SK-N-SH treated with all-trans-retinoic acid at 6 μM for 48 hours (cell line): ENCODE results near the gene PHF21B.

Source experiments
- ARNTL ChIP-seq: fragments of 450-650 bp; formaldehyde crosslinking; IDR thresholded peaks from 2 replicates; pipeline ENCODE4 v1.5.0; 2020; ENCODE audit warnings: low read depth, mild to moderate bottlenecking, moderate library complexity, borderline replicate concordance
- CREB5 ChIP-seq: fragments of 250-450 bp; sonication (Bioruptor Pico); IDR thresholded peaks from 2 replicates; pipeline ENCODE4 v1.5.1; 2020; ENCODE audit warnings: low read depth, mild to moderate bottlenecking, moderate library complexity
- PATZ1 ChIP-seq: fragments of 250-450 bp; sonication (Bioruptor Pico); IDR thresholded peaks from 2 replicates; pipeline ENCODE4 v1.8.0; 2020; ENCODE audit warnings: mild to moderate bottlenecking, moderate library complexity, borderline replicate concordance
- RARB ChIP-seq: fragments of 250-450 bp; sonication (Bioruptor Pico); IDR thresholded peaks from 2 replicates; pipeline ENCODE4 v1.8.0; 2021; ENCODE audit warnings: mild to moderate bottlenecking, moderate library complexity
- SNAI2 ChIP-seq: fragments of 250-450 bp; sonication (Bioruptor Pico); IDR thresholded peaks from 2 replicates; pipeline ENCODE4 v1.5.0; 2020; ENCODE audit warnings: mild to moderate bottlenecking, moderate library complexity
- TSHZ2 ChIP-seq: fragments of 250-450 bp; sonication (Bioruptor Pico); IDR thresholded peaks from 2 replicates; pipeline ENCODE4 v1.5.0; 2020; ENCODE audit warnings: mild to moderate bottlenecking, moderate library complexity
- ZFP3 ChIP-seq: fragments of 250-450 bp; sonication (Bioruptor Pico); IDR thresholded peaks from 2 replicates; pipeline ENCODE4 v1.5.0; 2020; ENCODE audit warnings: mild to moderate bottlenecking, moderate library complexity
- ZFP30 ChIP-seq: fragments of 450-650 bp; formaldehyde crosslinking; IDR thresholded peaks from 2 replicates; pipeline ENCODE4 v1.5.0; 2022; ENCODE audit warnings: mild to moderate bottlenecking, moderate library complexity
- ZNF70 ChIP-seq: fragments of 450-650 bp; formaldehyde crosslinking; IDR thresholded peaks from 2 replicates; pipeline ENCODE4 v1.5.0; 2020; ENCODE audit warnings: mild to moderate bottlenecking, moderate library complexity

GRCh38 chr22:45008186-45008681, 1.6 kb downstream of the PHF21B start:
- TF ChIP-seq TSHZ2 (CRISPR knock-in tag), result no peak
- TF ChIP-seq PATZ1 (CRISPR knock-in tag), result no peak
- TF ChIP-seq SNAI2 (CRISPR knock-in tag), result no peak
- no peak for TF ChIP-seq ZFP3 (CRISPR knock-in tag)
- no peak for TF ChIP-seq ZNF70 (CRISPR knock-in tag)
- no peak for TF ChIP-seq ARNTL (CRISPR knock-in tag)
- no peak for TF ChIP-seq CREB5 (CRISPR knock-in tag)
- no peak for TF ChIP-seq RARB (CRISPR knock-in tag)
- TF ChIP-seq ZFP30 (CRISPR knock-in tag), result no peak
